Neuron (in vitro differentiated cells): ENCODE results near the gene FAM163A.

Experiments
- H2AFZ ChIP-seq: one replicate; pipeline ENCODE4 v1.6.1; 2013; ENCODE audit warnings: low read depth, mild to moderate bottlenecking, inconsistent platforms, low read length, moderate library complexity
- H3K27me3 ChIP-seq: one replicate; pipeline ENCODE4 v1.6.1; 2013; ENCODE audit warnings: low read length; ENCODE audit not compliant: insufficient read depth
- H3K36me3 ChIP-seq: one replicate; pipeline ENCODE4 v1.6.1; 2013; ENCODE audit warnings: low read length; ENCODE audit not compliant: insufficient read depth
- H3K4me1 ChIP-seq: one replicate; pipeline ENCODE4 v1.6.1; 2013; ENCODE audit warnings: low read length; ENCODE audit not compliant: insufficient read depth
- H3K4me3 ChIP-seq: 2 replicates; pipeline ENCODE4 v1.5.1; 2013; ENCODE audit warnings: mild to moderate bottlenecking, low read length, moderate library complexity
- H3K9me3 ChIP-seq: one replicate; pipeline ENCODE4 v1.6.1; 2013; ENCODE audit warnings: low read length

Gene FAM163A

GRCh38 chr1:179761296-179761695 is 18.2 kb downstream of the FAM163A start:
- H2AFZ ChIP-seq = no peak overlapping the region
- H3K36me3 ChIP-seq = no peaks in the 10 kb centered on the region
- no peaks in the 10 kb centered on the region for H3K9me3 ChIP-seq
- peaks cover 3% of the 10 kb centered on the region for H3K4me1 ChIP-seq
- H3K27me3 ChIP-seq = peaks cover 4% of the 10 kb centered on the region
- H3K4me3 ChIP-seq = no peak overlapping the region

GRCh38 chr1:179761846-179762640 is 19.0 kb downstream of the FAM163A start:
- no peaks in the 10 kb centered on the region for H3K9me3 ChIP-seq
- H3K4me1 ChIP-seq = peaks cover 3% of the 10 kb centered on the region
- H3K4me3 ChIP-seq = no peak overlapping the region
- H3K27me3 ChIP-seq = peaks cover 4% of the 10 kb centered on the region
- no peaks in the 10 kb centered on the region for H3K36me3 ChIP-seq
- H2AFZ ChIP-seq = no peak overlapping the region

- Histone ChIP-seq H3K9me3 (no peaks in the 10 kb centered on the region), H3K4me1 (no peaks in the 10 kb centered on the region), H3K4me3 (no peak overlapping the region), H3K27me3 (peaks cover 4% of the 10 kb centered on the region), H2AFZ (no peak overlapping the region), H3K36me3 (no peaks in the 10 kb centered on the region)
These were observed 24.1 kb downstream of the FAM163A start for GRCh38 chr1:179767177-179767581.

- Histone ChIP-seq H3K9me3 (no peaks in the 10 kb centered on the region), H3K27me3 (no peaks in the 10 kb centered on the region), H3K4me3 (no peak overlapping the region), H2AFZ (no peak overlapping the region), H3K36me3 (no peaks in the 10 kb centered on the region), H3K4me1 (no peaks in the 10 kb centered on the region)
These were observed 24.9 kb downstream of the FAM163A start for GRCh38 chr1:179767996-179768395.

- Histone ChIP-seq H3K4me3 (no peak overlapping the region), H3K9me3 (no peaks in the 10 kb centered on the region), H3K36me3 (no peaks in the 10 kb centered on the region), H3K4me1 (no peaks in the 10 kb centered on the region), H2AFZ (no peak overlapping the region), H3K27me3 (no peaks in the 10 kb centered on the region)
These were observed 27.9 kb downstream of the FAM163A start for GRCh38 chr1:179770887-179771502.

GRCh38 chr1:179773264-179773663 is 30.2 kb downstream of the FAM163A start:
- Histone ChIP-seq H3K27me3 (no peaks in the 10 kb centered on the region), H2AFZ (no peak overlapping the region), H3K9me3 (no peaks in the 10 kb centered on the region), H3K4me1 (no peaks in the 10 kb centered on the region), H3K36me3 (no peaks in the 10 kb centered on the region), H3K4me3 (no peak overlapping the region)

- H3K4me1 ChIP-seq = no peaks in the 10 kb centered on the region
- no peaks in the 10 kb centered on the region for H3K9me3 ChIP-seq
- no peak overlapping the region for H3K4me3 ChIP-seq
- no peaks in the 10 kb centered on the region for H3K36me3 ChIP-seq
- H3K27me3 ChIP-seq = no peaks in the 10 kb centered on the region
- H2AFZ ChIP-seq = no peak overlapping the region
These were observed 30.9 kb downstream of the FAM163A start for GRCh38 chr1:179774000-179774399.

- Histone ChIP-seq H3K4me3 (no peak overlapping the region), H3K4me1 (no peaks in the 10 kb centered on the region), H3K9me3 (no peaks in the 10 kb centered on the region), H3K36me3 (no peaks in the 10 kb centered on the region), H2AFZ (no peak overlapping the region), H3K27me3 (peaks cover 3% of the 10 kb centered on the region)
These were observed 31.5 kb downstream of the FAM163A start for GRCh38 chr1:179774566-179774965.

- peaks cover 3% of the 10 kb centered on the region for H3K27me3 ChIP-seq
- H3K4me1 ChIP-seq = no peaks in the 10 kb centered on the region
- no peaks in the 10 kb centered on the region for H3K36me3 ChIP-seq
- H2AFZ ChIP-seq = no peak overlapping the region
- H3K4me3 ChIP-seq = no peak overlapping the region
- H3K9me3 ChIP-seq = no peaks in the 10 kb centered on the region
These were observed 31.9 kb downstream of the FAM163A start for GRCh38 chr1:179775009-179775408.

GRCh38 chr1:179776831-179777230 is 33.7 kb downstream of the FAM163A start:
- H3K36me3 ChIP-seq = no peaks in the 10 kb centered on the region
- peaks cover 3% of the 10 kb centered on the region for H3K27me3 ChIP-seq
- no peaks in the 10 kb centered on the region for H3K9me3 ChIP-seq
- H2AFZ ChIP-seq = no peak overlapping the region
- H3K4me1 ChIP-seq = no peaks in the 10 kb centered on the region
- H3K4me3 ChIP-seq = no peak overlapping the region

- H3K9me3 ChIP-seq = no peaks in the 10 kb centered on the region
- peaks cover 7% of the 10 kb centered on the region for H3K27me3 ChIP-seq
- H3K36me3 ChIP-seq = no peaks in the 10 kb centered on the region
- H2AFZ ChIP-seq = no peak overlapping the region
- no peaks in the 10 kb centered on the region for H3K4me1 ChIP-seq
- no peak overlapping the region for H3K4me3 ChIP-seq
These were observed 34.6 kb downstream of the FAM163A start for GRCh38 chr1:179777731-179778130.

GRCh38 chr1:179779645-179780272 is 36.7 kb downstream of the FAM163A start:
- Histone ChIP-seq H3K9me3 (no peaks in the 10 kb centered on the region), H2AFZ (no peak overlapping the region), H3K4me1 (no peaks in the 10 kb centered on the region), H3K27me3 (peaks cover 7% of the 10 kb centered on the region), H3K4me3 (no peak overlapping the region), H3K36me3 (no peaks in the 10 kb centered on the region)

GRCh38 chr1:179781962-179782361 is 38.9 kb downstream of the FAM163A start:
- no peak overlapping the region for H3K4me3 ChIP-seq
- no peaks in the 10 kb centered on the region for H3K4me1 ChIP-seq
- H3K36me3 ChIP-seq = no peaks in the 10 kb centered on the region
- H3K27me3 ChIP-seq = peaks cover 21% of the 10 kb centered on the region
- H3K9me3 ChIP-seq = no peaks in the 10 kb centered on the region
- no peak overlapping the region for H2AFZ ChIP-seq
